ENCODE data around the gene CFAP92. TPM values are rescaled to one million over a fixed set of nuclear protein-coding genes. Genes with fewer than 3 reads are reported as not detected.
A peak's percentile ranks its signal among the peaks of the same experiment; 100 is the strongest.
"Not testable (repeated sequence)": the region's sequence is repeated elsewhere in the genome, so short reads cannot be mapped to it uniquely, and the experiment has no call there.

The CFAP92 gene
- total RNA-seq, 1 experiment from 2014 or later = 0.18 TPM

DNA sequence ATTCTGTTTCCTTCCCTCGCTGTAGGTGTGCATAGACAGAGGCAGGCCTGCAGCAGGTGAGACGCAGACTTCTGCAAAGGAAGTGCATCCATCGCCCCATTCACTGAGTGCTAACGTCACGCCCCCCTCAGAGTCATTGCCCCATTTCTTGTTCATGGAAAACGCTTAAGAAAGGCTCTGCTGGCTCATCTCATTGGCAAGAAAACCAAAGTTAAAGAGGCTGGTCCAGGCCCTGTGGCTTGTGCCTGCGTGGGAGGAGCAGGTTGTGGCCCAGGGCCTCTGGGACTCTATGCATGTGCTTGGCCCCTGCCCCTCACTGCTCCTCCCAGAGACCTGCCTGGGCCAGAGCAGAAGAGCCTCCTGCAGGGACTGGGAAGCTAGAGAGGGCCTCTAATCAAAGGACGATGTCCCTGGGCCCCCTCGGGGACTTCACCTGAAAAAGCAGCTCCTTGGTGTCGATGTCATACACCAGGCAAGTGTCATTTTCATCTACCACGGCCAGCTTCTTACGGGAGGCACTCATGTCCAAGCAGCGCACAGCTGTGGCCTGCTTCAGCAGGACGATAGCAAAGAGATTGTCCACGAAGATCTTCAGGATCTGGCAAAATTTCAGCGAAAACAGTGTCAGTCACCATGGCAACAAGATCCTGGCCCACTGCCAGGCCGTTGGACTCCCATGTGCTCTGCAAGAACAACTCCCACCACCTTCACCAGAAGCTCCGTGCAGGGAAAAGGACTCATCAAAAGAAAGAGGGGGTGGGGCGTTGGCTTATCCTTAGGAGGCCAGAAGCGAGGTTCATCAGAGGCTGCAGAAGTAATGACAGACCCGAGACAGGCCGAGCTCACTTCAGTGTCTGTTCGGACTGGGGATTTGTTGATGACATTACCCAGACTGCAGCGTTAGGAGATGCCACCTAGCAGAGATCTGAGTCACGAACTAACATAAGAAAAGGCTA lies 128.7 kb downstream of the CFAP92 start:
- H3K36me3 ChIP-seq (ENCODE audit: control insufficient read depth, insufficient read depth, low read length); CTCF ChIA-PET; DNase-seq (ENCODE audit: low read depth, low spot score); H3K4me1 ChIP-seq (ENCODE audit: control insufficient read depth, insufficient read depth, low read length); in situ Hi-C loops (cut with HindIII; ENCODE audit: low pct_unique_long_range_greater_than_20kb, low sequenced_read_pairs); H3K4me3 ChIP-seq (ENCODE audit: low read depth in 2 of 2, low read length in 2 of 2); BruUV-seq (replicated peaks); H3K27me3 ChIP-seq (ENCODE audit: control insufficient read depth, insufficient read depth, low read length); POLR2A ChIA-PET; intact Hi-C loops (cut with micrococcal nuclease; ENCODE audit: unreplicated experiment); H3K27ac ChIP-seq (ENCODE audit: low read length); ATAC-seq: not testable (repeated sequence)
- peaks cover 10% of the 10 kb centered on the region; the same call in 1 of the 2 replicates for H3K9me3 ChIP-seq (ENCODE audit: control insufficient read depth, insufficient read depth, low read depth, low read length)

DNA sequence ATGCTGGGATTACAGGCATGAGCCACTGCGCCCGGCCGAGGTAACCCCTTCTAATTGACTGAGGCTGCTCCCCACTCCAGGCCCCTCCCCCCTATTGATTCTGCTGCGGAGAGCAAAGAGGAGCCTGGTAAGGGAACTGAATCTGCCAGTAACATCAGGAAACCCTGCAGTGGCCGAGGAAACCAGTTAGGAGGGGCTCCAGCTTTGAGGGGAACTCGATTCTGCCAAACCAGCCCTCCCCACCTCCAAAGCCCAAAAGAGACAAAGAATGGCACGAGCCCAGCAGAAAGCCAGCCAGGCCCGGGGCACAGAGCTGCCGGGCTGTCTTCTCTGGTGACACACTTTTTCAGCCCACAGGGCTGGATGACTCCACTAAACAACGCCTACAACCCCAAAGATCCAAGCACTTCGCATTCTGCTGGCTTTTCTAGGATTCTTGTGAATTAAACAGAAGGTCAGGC lies 129.5 kb downstream of the CFAP92 start:
- Histone ChIP-seq H3K27me3 (ENCODE audit: control insufficient read depth, insufficient read depth, low read length) (no peaks in the 10 kb centered on the region), H3K4me1 (ENCODE audit: control insufficient read depth, insufficient read depth, low read length) (peaks cover 9% of the 10 kb centered on the region), H3K9me3 (ENCODE audit: control insufficient read depth, insufficient read depth, low read depth, low read length) (peaks cover 16% of the 10 kb centered on the region), H3K27ac (ENCODE audit: low read length) (no peak overlapping the region), H3K36me3 (ENCODE audit: control insufficient read depth, insufficient read depth, low read length) (no peaks in the 10 kb centered on the region), H3K4me3 (ENCODE audit: low read depth in 2 of 2, low read length in 2 of 2) (no peak overlapping the region)
- ChIA-PET CTCF (no interaction called here), POLR2A (no interaction called here)
- DNase-seq (ENCODE audit: low read depth, low spot score) (no peak), ATAC-seq (no peak)
- intact Hi-C loops (cut with micrococcal nuclease; ENCODE audit: unreplicated experiment) = no loop called here
- no peak for TF ChIP-seq SIN3A (IDR thresholded peaks at IDR 0.05; ENCODE audit: borderline replicate concordance, insufficient read depth, low read depth, low read length)
- TF ChIP-seq, protein P1, sequence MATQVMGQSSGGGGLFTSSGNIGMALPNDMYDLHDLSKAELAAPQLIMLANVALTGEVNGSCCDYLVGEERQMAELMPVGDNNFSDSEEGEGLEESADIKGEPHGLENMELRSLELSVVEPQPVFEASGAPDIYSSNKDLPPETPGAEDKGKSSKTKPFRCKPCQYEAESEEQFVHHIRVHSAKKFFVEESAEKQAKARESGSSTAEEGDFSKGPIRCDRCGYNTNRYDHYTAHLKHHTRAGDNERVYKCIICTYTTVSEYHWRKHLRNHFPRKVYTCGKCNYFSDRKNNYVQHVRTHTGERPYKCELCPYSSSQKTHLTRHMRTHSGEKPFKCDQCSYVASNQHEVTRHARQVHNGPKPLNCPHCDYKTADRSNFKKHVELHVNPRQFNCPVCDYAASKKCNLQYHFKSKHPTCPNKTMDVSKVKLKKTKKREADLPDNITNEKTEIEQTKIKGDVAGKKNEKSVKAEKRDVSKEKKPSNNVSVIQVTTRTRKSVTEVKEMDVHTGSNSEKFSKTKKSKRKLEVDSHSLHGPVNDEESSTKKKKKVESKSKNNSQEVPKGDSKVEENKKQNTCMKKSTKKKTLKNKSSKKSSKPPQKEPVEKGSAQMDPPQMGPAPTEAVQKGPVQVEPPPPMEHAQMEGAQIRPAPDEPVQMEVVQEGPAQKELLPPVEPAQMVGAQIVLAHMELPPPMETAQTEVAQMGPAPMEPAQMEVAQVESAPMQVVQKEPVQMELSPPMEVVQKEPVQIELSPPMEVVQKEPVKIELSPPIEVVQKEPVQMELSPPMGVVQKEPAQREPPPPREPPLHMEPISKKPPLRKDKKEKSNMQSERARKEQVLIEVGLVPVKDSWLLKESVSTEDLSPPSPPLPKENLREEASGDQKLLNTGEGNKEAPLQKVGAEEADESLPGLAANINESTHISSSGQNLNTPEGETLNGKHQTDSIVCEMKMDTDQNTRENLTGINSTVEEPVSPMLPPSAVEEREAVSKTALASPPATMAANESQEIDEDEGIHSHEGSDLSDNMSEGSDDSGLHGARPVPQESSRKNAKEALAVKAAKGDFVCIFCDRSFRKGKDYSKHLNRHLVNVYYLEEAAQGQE (IDR thresholded peaks at IDR 0.05; ENCODE audit: insufficient read depth in 1 of 2, low read depth in 2 of 2, low read length in 1 of 2) = no peak
- no peak for TF ChIP-seq POLR2AphosphoS5 (IDR thresholded peaks at IDR 0.05; ENCODE audit: low read depth, low read length)
- TF ChIP-seq TCF7L2 (IDR thresholded peaks at IDR 0.05; ENCODE audit: low read depth, low read length) = no peak
- TF ChIP-seq, protein P2, sequence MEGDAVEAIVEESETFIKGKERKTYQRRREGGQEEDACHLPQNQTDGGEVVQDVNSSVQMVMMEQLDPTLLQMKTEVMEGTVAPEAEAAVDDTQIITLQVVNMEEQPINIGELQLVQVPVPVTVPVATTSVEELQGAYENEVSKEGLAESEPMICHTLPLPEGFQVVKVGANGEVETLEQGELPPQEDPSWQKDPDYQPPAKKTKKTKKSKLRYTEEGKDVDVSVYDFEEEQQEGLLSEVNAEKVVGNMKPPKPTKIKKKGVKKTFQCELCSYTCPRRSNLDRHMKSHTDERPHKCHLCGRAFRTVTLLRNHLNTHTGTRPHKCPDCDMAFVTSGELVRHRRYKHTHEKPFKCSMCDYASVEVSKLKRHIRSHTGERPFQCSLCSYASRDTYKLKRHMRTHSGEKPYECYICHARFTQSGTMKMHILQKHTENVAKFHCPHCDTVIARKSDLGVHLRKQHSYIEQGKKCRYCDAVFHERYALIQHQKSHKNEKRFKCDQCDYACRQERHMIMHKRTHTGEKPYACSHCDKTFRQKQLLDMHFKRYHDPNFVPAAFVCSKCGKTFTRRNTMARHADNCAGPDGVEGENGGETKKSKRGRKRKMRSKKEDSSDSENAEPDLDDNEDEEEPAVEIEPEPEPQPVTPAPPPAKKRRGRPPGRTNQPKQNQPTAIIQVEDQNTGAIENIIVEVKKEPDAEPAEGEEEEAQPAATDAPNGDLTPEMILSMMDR (IDR thresholded peaks at IDR 0.05) = no peak
- in situ Hi-C loops (cut with HindIII; ENCODE audit: low pct_unique_long_range_greater_than_20kb, low sequenced_read_pairs) = no loop called here
- BruUV-seq (replicated peaks) = no TSS peak

DNA sequence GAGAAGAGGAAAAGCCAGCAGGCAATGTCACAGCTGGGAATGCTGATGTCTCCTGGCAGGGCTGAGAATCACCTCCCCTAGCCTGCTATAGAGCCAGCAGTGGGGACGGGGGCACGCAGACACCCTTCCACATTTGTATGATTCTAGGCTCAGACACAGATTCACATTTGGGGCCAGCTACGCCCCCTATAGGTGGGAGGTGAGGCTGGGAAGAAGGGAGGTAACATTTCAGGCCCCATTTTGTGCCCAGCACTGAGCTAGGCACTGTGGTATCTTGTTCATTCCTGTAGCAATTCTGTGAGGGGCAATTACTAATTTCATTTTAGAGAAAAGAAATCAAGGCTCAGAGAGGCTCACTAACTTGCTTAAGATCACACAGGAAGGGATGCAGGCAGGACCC lies 130.3 kb downstream of the CFAP92 start:
- DNase-seq (ENCODE audit: low read depth, low spot score) (no peak), ATAC-seq (0 out of 2 replicates have a peak, but pooled peaks have one; percentile 25)
- H3K4me3 ChIP-seq (ENCODE audit: low read depth in 2 of 2, low read length in 2 of 2) = no peak overlapping the region
- ChIA-PET CTCF (interaction anchor here (0.6 kb wide), 1 partner anchor 1214 kb away, joined by 3 read pairs; no protein-coding TSS in a partner anchor), POLR2A (no interaction called here)
- H3K4me1 ChIP-seq (ENCODE audit: control insufficient read depth, insufficient read depth, low read length) = peaks cover 9% of the 10 kb centered on the region
- intact Hi-C loops (cut with micrococcal nuclease; ENCODE audit: unreplicated experiment) (no loop called here), in situ Hi-C loops (cut with HindIII; ENCODE audit: low pct_unique_long_range_greater_than_20kb, low sequenced_read_pairs) (no loop called here)
- no peak overlapping the region for H3K27ac ChIP-seq (ENCODE audit: low read length)
- no TSS peak for BruUV-seq (replicated peaks)
- H3K27me3 ChIP-seq (ENCODE audit: control insufficient read depth, insufficient read depth, low read length) = no peaks in the 10 kb centered on the region
- TF ChIP-seq, protein P1 (IDR thresholded peaks at IDR 0.05; ENCODE audit: insufficient read depth in 1 of 2, low read depth in 2 of 2, low read length in 1 of 2) = no peak
- TF ChIP-seq, protein P2 (IDR thresholded peaks at IDR 0.05) = no peak; the same call in 1 of the 2 replicates
- TF ChIP-seq TCF7L2 (IDR thresholded peaks at IDR 0.05; ENCODE audit: low read depth, low read length) (no peak), SIN3A (IDR thresholded peaks at IDR 0.05; ENCODE audit: borderline replicate concordance, insufficient read depth, low read depth, low read length) (no peak), POLR2AphosphoS5 (IDR thresholded peaks at IDR 0.05; ENCODE audit: low read depth, low read length) (no peak)
- H3K36me3 ChIP-seq (ENCODE audit: control insufficient read depth, insufficient read depth, low read length) = no peaks in the 10 kb centered on the region
- H3K9me3 ChIP-seq (ENCODE audit: control insufficient read depth, insufficient read depth, low read depth, low read length) = peaks cover 24% of the 10 kb centered on the region

Data from Panc1 (cell line).